HepG2 (cell line): ENCODE data around the gene PCP4L1. TPM values are rescaled to one million over a fixed set of nuclear protein-coding genes. Genes with fewer than 3 reads are reported as not detected.

Experiments used
- CHD4 ChIP-seq: fragments of 200-600 bp; sonication (generic); IDR thresholded peaks from 2 replicates; pipeline ENCODE4 v1.7.0; 2017; ENCODE audit warnings: mild to moderate bottlenecking, low read length, borderline replicate concordance
- HDAC1 ChIP-seq: sonication (generic); formaldehyde crosslinking; IDR thresholded peaks from 2 replicates; pipeline ENCODE4 v1.5.1; 2020; ENCODE audit warnings: mild to moderate bottlenecking, missing genetic modification reagents
- HES4 ChIP-seq: sonication (generic); formaldehyde crosslinking; IDR thresholded peaks from 2 replicates; pipeline ENCODE4 v1.9.0; 2021; ENCODE audit warnings: mild to moderate bottlenecking, missing genetic modification reagents, borderline replicate concordance
- MBD4 ChIP-seq: IDR thresholded peaks from 2 replicates; pipeline ENCODE4 v1.6.1; 2012; ENCODE audit warnings: low read length, inconsistent platforms, borderline replicate concordance
- NFKBIZ ChIP-seq: IDR thresholded peaks from 2 replicates; pipeline ENCODE4 v1.6.1; 2018; ENCODE audit warnings: missing genetic modification reagents, missing compliant biosample characterization
- PHF8 ChIP-seq: sonication (generic); formaldehyde crosslinking; IDR thresholded peaks from 2 replicates; pipeline ENCODE4 v1.5.0; 2020; ENCODE audit warnings: missing genetic modification reagents
- SETDB1 ChIP-seq: sonication (generic); formaldehyde crosslinking; IDR thresholded peaks from 2 replicates; pipeline ENCODE4 v1.5.1; 2020; ENCODE audit warnings: missing genetic modification reagents, mild to moderate bottlenecking, borderline replicate concordance
- SMAD1 ChIP-seq: sonication (generic); formaldehyde crosslinking; IDR thresholded peaks from 2 replicates; pipeline ENCODE4 v1.4.0; 2020; ENCODE audit warnings: missing genetic modification reagents, low read depth, mild to moderate bottlenecking, borderline replicate concordance
- SYNCRIP ChIP-seq: fragments of 200-400 bp; formaldehyde crosslinking; IDR thresholded peaks from 2 replicates; pipeline ENCODE4 v1.6.1; 2018; ENCODE audit warnings: mild to moderate bottlenecking, low read depth, low read length; ENCODE audit not compliant: insufficient read depth
- THAP11 ChIP-seq: IDR thresholded peaks from 2 replicates; pipeline ENCODE4 v1.6.1; 2016; ENCODE audit warnings: missing biosample characterization, missing genetic modification reagents
- YEATS4 ChIP-seq: sonication (generic); formaldehyde crosslinking; IDR thresholded peaks from 2 replicates; pipeline ENCODE4 v1.4.0; 2020; ENCODE audit warnings: missing genetic modification reagents, borderline replicate concordance
- ZNF430 ChIP-seq: sonication (generic); formaldehyde crosslinking; IDR thresholded peaks from 2 replicates; pipeline ENCODE4 v1.9.0; 2021; ENCODE audit warnings: mild to moderate bottlenecking, missing genetic modification reagents
- ZNF552 ChIP-seq: sonication (generic); formaldehyde crosslinking; IDR thresholded peaks from 2 replicates; pipeline ENCODE4 v1.9.0; 2022; ENCODE audit warnings: missing genetic modification reagents, mild to moderate bottlenecking, borderline replicate concordance
- ZNF605 ChIP-seq: sonication (generic); formaldehyde crosslinking; IDR thresholded peaks from 2 replicates; pipeline ENCODE4 v1.8.0; 2022; ENCODE audit warnings: mild to moderate bottlenecking, missing genetic modification reagents
- ZSCAN12 ChIP-seq: sonication (generic); formaldehyde crosslinking; IDR thresholded peaks from 2 replicates; pipeline ENCODE4 v1.9.0; 2021; ENCODE audit warnings: mild to moderate bottlenecking, missing genetic modification reagents
- polyA plus RNA-seq, 8 experiments: library from polyadenylated mRNA; depleted of rRNA in 3 of 8; stranded (reverse) in 7 of 8; unstranded in 1 of 8; fragments of >200 nt; fragmentation: Illumina TruSeq in 4 of 8; extraction: Trizol in 4 of 8; gene quantifications; 2 replicates each; pipeline versions ENCODE4 v1.2.1 to v1.2.3, GENCODE V29; 2011 to 2016; ENCODE audit warnings: low read depth in 4 of 8, missing spikeins in 1 of 8, mixed read lengths in 1 of 8; ENCODE audit not compliant: insufficient read depth in 1 of 8
- total RNA-seq, 5 experiments: library from RNA; depleted of rRNA; stranded (reverse); fragments of >200 nt; fragmentation: Illumina TruSeq; extraction: Trizol; gene quantifications; 2 replicates each; pipeline ENCODE4 v1.2.3, GENCODE V29; 2016; ENCODE audit warnings: low read depth in 1 of 5
- TF ChIP-seq, protein P1 (sequence below): sonication (generic); formaldehyde crosslinking; IDR thresholded peaks from 2 replicates; pipeline ENCODE4 v1.4.0; 2020; ENCODE audit warnings: missing genetic modification reagents
- TF ChIP-seq, protein P2 (sequence below), 2 experiments: sonication (generic) in 1 of 2; formaldehyde crosslinking in 1 of 2; IDR thresholded peaks; 2 replicates each; pipeline versions ENCODE4 v1.4.0 to v1.6.1; 2016 to 2020; ENCODE audit warnings: borderline replicate concordance in 1 of 2, low read depth in 1 of 2, mild to moderate bottlenecking in 1 of 2, missing genetic modification reagents in 1 of 2
- TF ChIP-seq, protein P3 (sequence below): sonication (generic); formaldehyde crosslinking; IDR thresholded peaks from 2 replicates; pipeline ENCODE4 v1.4.0; 2020; ENCODE audit warnings: missing genetic modification reagents; ENCODE audit errors: not compliant biosample characterization
- TF ChIP-seq, protein P4 (sequence below): sonication (generic); formaldehyde crosslinking; conservative IDR thresholded peaks from 2 replicates; pipeline ENCODE4 v1.4.0; 2020; ENCODE audit warnings: missing genetic modification reagents
- TF ChIP-seq, protein P5 (sequence below): sonication (generic); formaldehyde crosslinking; IDR thresholded peaks from 2 replicates; pipeline ENCODE4 v1.4.0; 2020; ENCODE audit warnings: mild to moderate bottlenecking, missing genetic modification reagents

Gene PCP4L1
- total and polyA plus RNA-seq, 2 of the 13 experiments (the other 11 are each of a cell fraction or from before 2014, with no cell fraction given) = 0.28 TPM; not detected in 1

DNA sequence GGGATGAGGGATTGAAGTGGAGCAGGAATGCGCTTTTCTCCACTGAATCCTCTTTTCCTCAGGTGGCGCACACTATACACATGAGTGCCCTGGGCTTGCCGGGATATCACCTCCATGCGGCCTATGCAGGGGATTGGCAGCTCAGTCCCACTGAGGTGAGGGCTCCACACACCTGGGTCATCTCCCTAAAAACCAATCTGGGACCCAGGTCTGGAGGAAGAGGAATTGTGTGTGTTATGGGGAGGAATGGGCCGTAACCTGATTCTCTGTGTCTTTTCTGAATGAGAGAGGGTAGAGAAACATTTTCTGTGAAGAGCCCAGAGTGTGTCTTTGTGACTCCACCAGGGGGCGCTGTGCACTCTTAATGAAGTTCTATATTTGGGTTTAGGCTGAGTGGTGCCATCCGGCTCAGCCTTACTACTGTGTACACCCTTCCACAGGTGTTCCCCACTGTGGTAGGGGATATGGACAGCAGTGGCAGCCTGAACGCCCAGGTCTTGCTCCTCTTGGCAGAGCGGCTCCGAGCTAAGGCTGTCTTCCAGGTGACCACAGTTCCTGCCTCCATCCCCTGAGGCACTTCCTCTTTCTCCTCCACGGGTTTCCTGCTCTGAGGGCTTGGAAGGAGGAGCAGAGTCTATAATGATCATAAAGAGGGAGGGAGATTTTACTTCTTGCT lies 31.2 kb upstream of the PCP4L1 start (continued):
- TF ChIP-seq, protein P1, sequence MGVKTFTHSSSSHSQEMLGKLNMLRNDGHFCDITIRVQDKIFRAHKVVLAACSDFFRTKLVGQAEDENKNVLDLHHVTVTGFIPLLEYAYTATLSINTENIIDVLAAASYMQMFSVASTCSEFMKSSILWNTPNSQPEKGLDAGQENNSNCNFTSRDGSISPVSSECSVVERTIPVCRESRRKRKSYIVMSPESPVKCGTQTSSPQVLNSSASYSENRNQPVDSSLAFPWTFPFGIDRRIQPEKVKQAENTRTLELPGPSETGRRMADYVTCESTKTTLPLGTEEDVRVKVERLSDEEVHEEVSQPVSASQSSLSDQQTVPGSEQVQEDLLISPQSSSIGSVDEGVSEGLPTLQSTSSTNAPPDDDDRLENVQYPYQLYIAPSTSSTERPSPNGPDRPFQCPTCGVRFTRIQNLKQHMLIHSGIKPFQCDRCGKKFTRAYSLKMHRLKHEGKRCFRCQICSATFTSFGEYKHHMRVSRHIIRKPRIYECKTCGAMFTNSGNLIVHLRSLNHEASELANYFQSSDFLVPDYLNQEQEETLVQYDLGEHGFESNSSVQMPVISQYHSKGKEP (CRISPR knock-in tag) = no peak
- no peak; the same call in 1 of the 2 replicates for TF ChIP-seq HDAC1 (CRISPR knock-in tag)
- TF ChIP-seq ZNF605 = peak; percentile 70; the same call in 1 of the 2 replicates
- TF ChIP-seq SETDB1 = no peak
- TF ChIP-seq ZNF430 (CRISPR knock-in tag) = no peak
- TF ChIP-seq MBD4 = no peak
- TF ChIP-seq, protein P2, sequence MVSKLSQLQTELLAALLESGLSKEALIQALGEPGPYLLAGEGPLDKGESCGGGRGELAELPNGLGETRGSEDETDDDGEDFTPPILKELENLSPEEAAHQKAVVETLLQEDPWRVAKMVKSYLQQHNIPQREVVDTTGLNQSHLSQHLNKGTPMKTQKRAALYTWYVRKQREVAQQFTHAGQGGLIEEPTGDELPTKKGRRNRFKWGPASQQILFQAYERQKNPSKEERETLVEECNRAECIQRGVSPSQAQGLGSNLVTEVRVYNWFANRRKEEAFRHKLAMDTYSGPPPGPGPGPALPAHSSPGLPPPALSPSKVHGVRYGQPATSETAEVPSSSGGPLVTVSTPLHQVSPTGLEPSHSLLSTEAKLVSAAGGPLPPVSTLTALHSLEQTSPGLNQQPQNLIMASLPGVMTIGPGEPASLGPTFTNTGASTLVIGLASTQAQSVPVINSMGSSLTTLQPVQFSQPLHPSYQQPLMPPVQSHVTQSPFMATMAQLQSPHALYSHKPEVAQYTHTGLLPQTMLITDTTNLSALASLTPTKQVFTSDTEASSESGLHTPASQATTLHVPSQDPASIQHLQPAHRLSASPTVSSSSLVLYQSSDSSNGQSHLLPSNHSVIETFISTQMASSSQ (IDR thresholded peaks at IDR 0.05; ENCODE audit: low read depth) = no peak
- TF ChIP-seq, protein P2 (CRISPR knock-in tag; IDR thresholded peaks at IDR 0.05; ENCODE audit: borderline replicate concordance) = no peak
- TF ChIP-seq HES4 (CRISPR knock-in tag) = no peak
- TF ChIP-seq, protein P3, sequence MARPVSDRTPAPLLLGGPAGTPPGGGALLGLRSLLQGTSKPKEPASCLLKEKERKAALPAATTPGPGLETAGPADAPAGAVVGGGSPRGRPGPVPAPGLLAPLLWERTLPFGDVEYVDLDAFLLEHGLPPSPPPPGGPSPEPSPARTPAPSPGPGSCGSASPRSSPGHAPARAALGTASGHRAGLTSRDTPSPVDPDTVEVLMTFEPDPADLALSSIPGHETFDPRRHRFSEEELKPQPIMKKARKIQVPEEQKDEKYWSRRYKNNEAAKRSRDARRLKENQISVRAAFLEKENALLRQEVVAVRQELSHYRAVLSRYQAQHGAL (CRISPR knock-in tag) = no peak
- no peak for TF ChIP-seq SMAD1 (CRISPR knock-in tag)
- no peak for TF ChIP-seq ZSCAN12 (CRISPR knock-in tag)
- TF ChIP-seq, protein P4, sequence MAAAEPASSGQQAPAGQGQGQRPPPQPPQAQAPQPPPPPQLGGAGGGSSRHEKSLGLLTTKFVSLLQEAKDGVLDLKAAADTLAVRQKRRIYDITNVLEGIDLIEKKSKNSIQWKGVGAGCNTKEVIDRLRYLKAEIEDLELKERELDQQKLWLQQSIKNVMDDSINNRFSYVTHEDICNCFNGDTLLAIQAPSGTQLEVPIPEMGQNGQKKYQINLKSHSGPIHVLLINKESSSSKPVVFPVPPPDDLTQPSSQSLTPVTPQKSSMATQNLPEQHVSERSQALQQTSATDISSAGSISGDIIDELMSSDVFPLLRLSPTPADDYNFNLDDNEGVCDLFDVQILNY (CRISPR knock-in tag) = no peak
- TF ChIP-seq ZNF552 (CRISPR knock-in tag) = no peak
- TF ChIP-seq NFKBIZ = no peak
- TF ChIP-seq, protein P5, sequence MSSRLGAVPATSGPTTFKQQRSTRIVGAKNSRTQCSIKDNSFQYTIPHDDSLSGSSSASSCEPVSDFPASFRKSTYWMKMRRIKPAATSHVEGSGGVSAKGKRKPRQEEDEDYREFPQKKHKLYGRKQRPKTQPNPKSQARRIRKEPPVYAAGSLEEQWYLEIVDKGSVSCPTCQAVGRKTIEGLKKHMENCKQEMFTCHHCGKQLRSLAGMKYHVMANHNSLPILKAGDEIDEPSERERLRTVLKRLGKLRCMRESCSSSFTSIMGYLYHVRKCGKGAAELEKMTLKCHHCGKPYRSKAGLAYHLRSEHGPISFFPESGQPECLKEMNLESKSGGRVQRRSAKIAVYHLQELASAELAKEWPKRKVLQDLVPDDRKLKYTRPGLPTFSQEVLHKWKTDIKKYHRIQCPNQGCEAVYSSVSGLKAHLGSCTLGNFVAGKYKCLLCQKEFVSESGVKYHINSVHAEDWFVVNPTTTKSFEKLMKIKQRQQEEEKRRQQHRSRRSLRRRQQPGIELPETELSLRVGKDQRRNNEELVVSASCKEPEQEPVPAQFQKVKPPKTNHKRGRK (CRISPR knock-in tag) = no peak
- no peak for TF ChIP-seq PHF8
- TF ChIP-seq CHD4 = no peak
- 0 out of 2 replicates have a peak, but pooled peaks have one; percentile 17 for TF ChIP-seq THAP11 (CRISPR knock-in tag)
- TF ChIP-seq SYNCRIP = no peak
- TF ChIP-seq YEATS4 = no peak
